Ascending aorta (tissue), 2 donors: Measurements from ENCODE around the gene CDK2AP2. TPM values are rescaled to one million over a fixed set of nuclear protein-coding genes. Genes with fewer than 3 reads are reported as not detected.

ENCODE experiments used
- DNase-seq, 2 donors: peaks; one replicate each; pipeline ENCODE4 v3.0.0-alpha.2; 2019; ENCODE audit warnings: low spot score in 2 of 2
- H3K27ac ChIP-seq, 2 donors: fragments of 200-600 bp; sonication (generic); one replicate each; pipeline ENCODE4 v1.5.1; 2016 to 2017; ENCODE audit warnings: mild to moderate bottlenecking in 1 of 2
- H3K27me3 ChIP-seq: fragments of 200-600 bp; sonication (generic); one replicate; pipeline ENCODE4 v1.5.1; 2017
- H3K36me3 ChIP-seq, 2 donors: fragments of 200-600 bp; sonication (generic); one replicate each; pipeline ENCODE4 v1.5.1; 2016
- H3K4me1 ChIP-seq, 2 donors: fragments of 200-600 bp; sonication (generic); one replicate each; pipeline ENCODE4 v1.5.1; 2016 to 2017; ENCODE audit warnings: mild to moderate bottlenecking in 1 of 2
- H3K4me3 ChIP-seq, 2 donors: fragments of 200-600 bp; sonication (generic); one replicate each; pipeline ENCODE4 v1.5.1; 2016 to 2017; ENCODE audit warnings: mild to moderate bottlenecking in 1 of 2
- H3K9me3 ChIP-seq, 2 donors: fragments of 200-600 bp; sonication (generic); one replicate each; pipeline ENCODE4 v1.5.1; 2016
- intact Hi-C: fragments of 100-400 bp; cut with DNase I; formaldehyde crosslinking; loops from one replicate; pipeline ENCODE4 v1.15.1; 2023
- total RNA-seq: library from RNA; depleted of rRNA; stranded (reverse); fragments of >200 nt; gene quantifications from one replicate; pipeline ENCODE4 v1.1.0, GENCODE V29; 2016
- TF ChIP-seq, protein P1 (sequence below), 3 experiments: fragments of 200-600 bp in 2 of 3; fragments of 450-650 bp in 1 of 3; sonication (generic) in 2 of 3; IDR thresholded peaks; one replicate each; pipeline ENCODE4 v1.5.1; 2016 to 2019; ENCODE audit warnings: antibody characterized with exemption in 3 of 3, mild to moderate bottlenecking in 1 of 3, moderate library complexity in 1 of 3

CDK2AP2 gene
- total RNA-seq, 1 donor from 2014 or later = 159 TPM

DNA sequence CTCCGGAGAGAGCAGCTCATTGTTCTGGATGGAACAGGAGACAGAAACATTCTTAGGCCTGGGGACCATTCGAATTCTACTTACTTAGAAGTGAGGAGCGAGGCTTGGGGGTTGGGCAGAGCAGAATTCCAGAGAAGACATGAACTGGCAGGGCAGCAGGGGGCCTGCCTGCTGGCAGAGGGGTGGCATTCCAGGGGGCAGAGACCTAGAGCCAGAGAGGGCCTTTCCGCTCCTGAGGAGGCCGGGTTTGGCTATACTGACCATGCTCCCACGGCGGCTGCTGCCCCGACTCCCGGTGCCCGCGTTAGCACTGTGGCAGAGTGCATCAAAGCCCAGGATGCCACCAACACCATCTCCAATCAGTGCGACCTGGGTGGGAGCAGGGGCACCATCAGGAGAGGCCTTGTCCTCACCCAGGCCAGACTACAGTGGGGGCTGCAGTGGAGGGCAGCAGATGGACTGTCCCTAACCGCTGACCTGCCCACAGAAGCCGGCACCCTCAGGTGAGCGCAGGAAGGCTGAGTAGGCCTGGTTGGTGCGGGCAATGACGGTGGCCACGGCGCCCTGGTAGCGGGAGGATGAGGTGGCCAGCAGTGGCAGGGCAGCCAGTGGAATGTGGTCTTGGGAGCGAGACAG lies 10.2 kb downstream of the CDK2AP2 start:
- DNase-seq = no peak
- Histone ChIP-seq H3K36me3 (peaks cover 28 to 49% of the 10 kb centered on the region in 2 donors), H3K9me3 (no peaks in the 10 kb centered on the region), H3K27me3 (no peaks in the 10 kb centered on the region), H3K4me3 (no peak overlapping the region), H3K27ac (no peak overlapping the region), H3K4me1 (no peaks in the 10 kb centered on the region)
- intact Hi-C loops = no loop called here
- TF ChIP-seq, protein P1, sequence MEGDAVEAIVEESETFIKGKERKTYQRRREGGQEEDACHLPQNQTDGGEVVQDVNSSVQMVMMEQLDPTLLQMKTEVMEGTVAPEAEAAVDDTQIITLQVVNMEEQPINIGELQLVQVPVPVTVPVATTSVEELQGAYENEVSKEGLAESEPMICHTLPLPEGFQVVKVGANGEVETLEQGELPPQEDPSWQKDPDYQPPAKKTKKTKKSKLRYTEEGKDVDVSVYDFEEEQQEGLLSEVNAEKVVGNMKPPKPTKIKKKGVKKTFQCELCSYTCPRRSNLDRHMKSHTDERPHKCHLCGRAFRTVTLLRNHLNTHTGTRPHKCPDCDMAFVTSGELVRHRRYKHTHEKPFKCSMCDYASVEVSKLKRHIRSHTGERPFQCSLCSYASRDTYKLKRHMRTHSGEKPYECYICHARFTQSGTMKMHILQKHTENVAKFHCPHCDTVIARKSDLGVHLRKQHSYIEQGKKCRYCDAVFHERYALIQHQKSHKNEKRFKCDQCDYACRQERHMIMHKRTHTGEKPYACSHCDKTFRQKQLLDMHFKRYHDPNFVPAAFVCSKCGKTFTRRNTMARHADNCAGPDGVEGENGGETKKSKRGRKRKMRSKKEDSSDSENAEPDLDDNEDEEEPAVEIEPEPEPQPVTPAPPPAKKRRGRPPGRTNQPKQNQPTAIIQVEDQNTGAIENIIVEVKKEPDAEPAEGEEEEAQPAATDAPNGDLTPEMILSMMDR (IDR thresholded peaks at IDR 0.05) = no peak

GRCh38 chr11:67496113-67496512 lies 11.8 kb downstream of the CDK2AP2 start:
- Histone ChIP-seq H3K27ac (no peak overlapping the region), H3K9me3 (no peaks in the 10 kb centered on the region), H3K4me3 (no peak overlapping the region), H3K4me1 (no peaks in the 10 kb centered on the region), H3K36me3 (peaks cover 42 to 58% of the 10 kb centered on the region in 2 donors), H3K27me3 (no peaks in the 10 kb centered on the region)
- TF ChIP-seq, protein P1 (IDR thresholded peaks at IDR 0.05) = no peak
- intact Hi-C loops = no loop called here
- no peak for DNase-seq

GRCh38 chr11:67495234-67496005 lies 12.5 kb downstream of the CDK2AP2 start:
- Histone ChIP-seq H3K27me3 (no peaks in the 10 kb centered on the region), H3K36me3 (peaks cover 49 to 65% of the 10 kb centered on the region in 2 donors)
- intact Hi-C loops = no loop called here

DNA sequence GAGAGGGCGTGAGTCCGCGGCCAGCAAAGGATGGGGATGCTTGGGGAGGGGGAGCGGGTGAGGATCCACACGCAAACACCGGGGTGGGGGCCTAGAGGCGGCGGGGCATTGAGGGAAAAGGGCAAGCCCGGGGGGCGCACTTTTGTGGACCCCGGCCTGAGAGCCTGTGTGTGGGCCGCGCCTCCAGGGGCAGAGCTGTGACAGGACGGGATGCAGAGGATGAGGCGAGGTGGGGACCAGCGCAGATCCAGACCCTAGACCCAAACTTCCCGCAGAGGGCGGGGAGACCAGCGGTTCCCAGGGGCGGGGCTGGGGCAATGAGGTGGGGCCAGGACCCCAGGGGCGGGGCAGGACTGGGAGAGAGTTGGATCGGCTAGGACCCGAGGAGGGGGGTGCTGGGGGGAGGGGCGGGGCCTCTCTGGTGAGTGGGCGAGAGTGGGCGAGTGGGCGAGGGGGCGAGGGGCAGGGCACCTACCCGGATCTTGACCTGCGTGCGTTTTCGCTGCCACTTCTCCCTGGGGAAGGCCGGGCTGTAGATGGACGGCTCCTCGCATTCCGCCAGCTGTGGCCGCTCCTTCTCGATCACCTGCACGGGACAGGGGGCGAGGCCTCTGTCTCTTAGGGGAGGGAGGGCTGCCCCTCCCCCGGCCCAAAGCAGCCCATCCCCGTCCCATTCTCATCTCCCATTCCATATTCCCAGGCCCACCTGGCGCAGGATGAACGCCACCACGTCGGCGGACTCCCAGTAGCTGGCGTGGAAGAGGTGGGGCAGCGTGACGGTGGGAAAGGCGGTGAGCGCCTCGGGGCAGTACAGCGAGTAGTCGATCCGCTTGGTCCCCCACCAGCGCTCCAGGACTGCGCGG lies 13.4 kb downstream of the CDK2AP2 start:
- intact Hi-C loops = no loop called here
- H3K36me3 ChIP-seq = peaks cover 58 to 70% of the 10 kb centered on the region in 2 donors
- DNase-seq = no peak
- H3K4me3 ChIP-seq = no peak overlapping the region
- H3K27ac ChIP-seq = no peak overlapping the region
- TF ChIP-seq, protein P1 (IDR thresholded peaks at IDR 0.05) = no peak
- H3K4me1 ChIP-seq = no peaks in the 10 kb centered on the region
- H3K9me3 ChIP-seq = no peaks in the 10 kb centered on the region
- H3K27me3 ChIP-seq = no peaks in the 10 kb centered on the region

More at GRCh38 chr11:67495234-67496005, 12.5 kb downstream of the CDK2AP2 start:
- H3K27ac ChIP-seq = no peak overlapping the region
- TF ChIP-seq, protein P1 (IDR thresholded peaks at IDR 0.05) = no peak
- H3K4me1 ChIP-seq = no peaks in the 10 kb centered on the region
- no peak for DNase-seq
- H3K4me3 ChIP-seq = no peak overlapping the region
- no peaks in the 10 kb centered on the region for H3K9me3 ChIP-seq

GRCh38 chr11:67493548-67494370 lies 14.2 kb downstream of the CDK2AP2 start:
- Histone ChIP-seq H3K36me3 (peaks cover 64 to 78% of the 10 kb centered on the region in 2 donors), H3K9me3 (no peaks in the 10 kb centered on the region), H3K27me3 (no peaks in the 10 kb centered on the region), H3K27ac (no peak overlapping the region), H3K4me3 (no peak overlapping the region), H3K4me1 (no peaks in the 10 kb centered on the region)
- intact Hi-C loops = no loop called here
- no peak for DNase-seq
- TF ChIP-seq, protein P1 (IDR thresholded peaks at IDR 0.05) = no peak
